ENCODE measurements around the gene ROR1. TPM values are rescaled to one million over a fixed set of nuclear protein-coding genes. Genes with fewer than 3 reads are reported as not detected.

Gene ROR1
- total and polyA plus RNA-seq, 9 donors, result 3.0 to 26.1 (median 15.0) TPM

DNA sequence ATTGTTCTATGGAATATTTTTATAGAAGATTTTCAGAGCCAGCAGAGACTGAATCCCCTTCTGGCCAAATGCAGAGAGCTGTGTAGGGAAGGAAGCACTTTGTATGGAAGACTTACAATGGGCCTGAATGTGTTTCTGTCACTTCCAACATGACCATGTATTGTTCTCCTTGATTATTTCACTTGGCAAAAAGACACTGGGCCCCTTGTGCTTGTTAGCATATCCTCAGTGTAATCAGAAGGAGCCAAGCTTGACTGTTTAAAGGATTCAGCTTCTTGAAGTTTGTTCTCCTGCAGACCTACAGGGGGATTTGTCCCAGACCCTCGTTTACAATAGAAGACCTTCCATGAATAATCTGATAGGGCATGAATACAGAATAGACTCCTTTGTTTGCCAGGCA is 381.5 kb downstream of the ROR1 start:
- Histone ChIP-seq H3K4me1 (ENCODE audit: insufficient read depth) (no peaks in the 10 kb centered on the region), H3K36me3 (no peaks in the 10 kb centered on the region), H3K27me3 (no peaks in the 10 kb centered on the region), H3K4me3 (no peak overlapping the region), H3K9me3 (no peaks in the 10 kb centered on the region), H3K27ac (no peak overlapping the region)
- no peak for DNase-seq
- intact Hi-C loops (cut with DNase I), result no loop called here
- 76 to 80% (median 78%) methylated on average over 1 of the region's 1 CpG for WGBS, 3 donors
- TF ChIP-seq EP300 (IDR thresholded peaks at IDR 0.05), result no peak
- no peak for TF ChIP-seq POLR2A (IDR thresholded peaks at IDR 0.05)
- TF ChIP-seq, protein P1, sequence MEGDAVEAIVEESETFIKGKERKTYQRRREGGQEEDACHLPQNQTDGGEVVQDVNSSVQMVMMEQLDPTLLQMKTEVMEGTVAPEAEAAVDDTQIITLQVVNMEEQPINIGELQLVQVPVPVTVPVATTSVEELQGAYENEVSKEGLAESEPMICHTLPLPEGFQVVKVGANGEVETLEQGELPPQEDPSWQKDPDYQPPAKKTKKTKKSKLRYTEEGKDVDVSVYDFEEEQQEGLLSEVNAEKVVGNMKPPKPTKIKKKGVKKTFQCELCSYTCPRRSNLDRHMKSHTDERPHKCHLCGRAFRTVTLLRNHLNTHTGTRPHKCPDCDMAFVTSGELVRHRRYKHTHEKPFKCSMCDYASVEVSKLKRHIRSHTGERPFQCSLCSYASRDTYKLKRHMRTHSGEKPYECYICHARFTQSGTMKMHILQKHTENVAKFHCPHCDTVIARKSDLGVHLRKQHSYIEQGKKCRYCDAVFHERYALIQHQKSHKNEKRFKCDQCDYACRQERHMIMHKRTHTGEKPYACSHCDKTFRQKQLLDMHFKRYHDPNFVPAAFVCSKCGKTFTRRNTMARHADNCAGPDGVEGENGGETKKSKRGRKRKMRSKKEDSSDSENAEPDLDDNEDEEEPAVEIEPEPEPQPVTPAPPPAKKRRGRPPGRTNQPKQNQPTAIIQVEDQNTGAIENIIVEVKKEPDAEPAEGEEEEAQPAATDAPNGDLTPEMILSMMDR (IDR thresholded peaks at IDR 0.05), result no peak

DNA sequence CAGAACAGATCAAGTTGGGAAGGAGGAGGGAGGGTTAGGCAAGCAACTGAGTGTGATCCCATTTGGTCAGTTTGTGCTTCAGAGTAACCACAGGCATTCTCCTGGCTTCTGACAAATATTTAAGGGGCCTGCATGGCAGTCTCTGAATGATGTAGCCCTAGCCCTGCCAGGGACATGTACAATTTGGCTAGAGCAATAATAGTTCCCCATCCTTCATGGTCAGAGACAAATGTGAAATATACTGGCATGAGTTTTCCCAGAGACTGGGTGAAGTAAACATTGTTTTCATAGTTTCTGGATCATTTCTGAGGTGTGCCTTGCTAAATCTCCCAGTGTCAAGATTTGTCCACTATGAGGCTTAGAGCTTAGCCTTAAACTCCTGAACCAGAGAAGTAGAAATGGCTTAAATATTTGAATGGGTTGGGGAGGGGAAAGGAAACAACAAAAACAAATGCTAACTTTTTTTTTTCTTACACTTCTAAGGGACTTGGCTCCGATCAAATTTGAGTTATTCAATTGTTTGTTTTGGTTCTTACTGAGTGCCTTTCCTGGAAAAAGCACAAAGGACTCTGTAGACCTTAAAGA is 387.6 kb downstream of the ROR1 start:
- intact Hi-C loops (cut with DNase I), result no loop called here
- WGBS, 3 donors, result 22 to 31% (median 23%) methylated on average over 1 of the region's 1 CpG
- H3K9me3 ChIP-seq, result no peaks in the 10 kb centered on the region
- H3K36me3 ChIP-seq, result no peaks in the 10 kb centered on the region
- no peak overlapping the region for H3K4me3 ChIP-seq
- no peak for TF ChIP-seq EP300 (IDR thresholded peaks at IDR 0.05)
- TF ChIP-seq POLR2A (IDR thresholded peaks at IDR 0.05), result no peak
- TF ChIP-seq, protein P1 (IDR thresholded peaks at IDR 0.05), result no peak
- H3K4me1 ChIP-seq (ENCODE audit: insufficient read depth), result no peaks in the 10 kb centered on the region
- H3K27ac ChIP-seq, result no peak overlapping the region
- no peak for DNase-seq
- no peaks in the 10 kb centered on the region for H3K27me3 ChIP-seq

DNA sequence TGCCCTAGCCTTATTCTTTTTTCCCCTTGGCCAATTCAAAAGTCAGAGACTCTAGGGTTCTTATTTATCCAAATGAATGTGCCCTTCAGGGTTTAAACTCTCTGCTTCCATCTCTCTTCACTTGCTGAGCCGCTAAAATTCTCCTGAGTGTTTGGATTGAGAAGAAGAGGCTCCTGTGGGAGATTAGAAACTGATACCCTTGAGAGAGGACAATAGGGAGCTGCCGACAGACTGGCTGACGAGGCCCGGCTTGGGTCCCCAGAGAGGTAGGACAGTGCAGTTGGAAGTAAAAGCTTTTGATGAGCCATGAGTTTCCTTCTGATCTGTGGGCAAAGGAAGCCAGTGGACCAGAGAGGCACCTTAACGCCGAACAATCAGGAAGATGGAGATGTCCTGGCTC is 388.3 kb downstream of the ROR1 start:
- Histone ChIP-seq H3K27ac (no peak overlapping the region), H3K27me3 (no peaks in the 10 kb centered on the region), H3K9me3 (no peaks in the 10 kb centered on the region), H3K4me3 (no peak overlapping the region), H3K36me3 (no peaks in the 10 kb centered on the region), H3K4me1 (ENCODE audit: insufficient read depth) (no peaks in the 10 kb centered on the region)
- DNase-seq, result no peak
- 88 to 89% (median 88%) methylated on average over 6 of the region's 6 CpGs for WGBS, 3 donors
- TF ChIP-seq POLR2A (IDR thresholded peaks at IDR 0.05), result no peak
- no peak for TF ChIP-seq EP300 (IDR thresholded peaks at IDR 0.05)
- TF ChIP-seq, protein P1 (IDR thresholded peaks at IDR 0.05), result no peak
- intact Hi-C loops (cut with DNase I), result no loop called here

DNA sequence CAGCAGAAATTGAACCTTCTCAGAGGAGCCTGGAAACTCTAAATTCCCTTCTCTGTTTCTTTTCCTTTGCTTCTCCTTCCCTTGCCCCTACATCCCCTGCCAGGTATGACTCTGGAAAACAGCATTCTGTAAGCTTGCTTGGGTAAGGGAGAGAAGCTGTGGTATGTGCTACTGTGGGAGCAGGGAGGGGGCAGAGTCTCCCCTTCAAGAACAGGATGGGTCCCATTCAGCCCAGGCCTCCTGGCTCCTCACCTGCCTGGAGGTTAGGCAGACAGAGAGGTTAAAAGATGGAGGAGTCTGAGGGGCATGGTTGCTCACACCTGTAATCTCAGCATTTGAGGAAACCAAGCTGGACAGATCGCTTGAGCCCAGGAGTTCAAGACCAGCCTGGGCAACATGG is 389.0 kb downstream of the ROR1 start:
- intact Hi-C loops (cut with DNase I), result no loop called here
- Histone ChIP-seq H3K27ac (no peak overlapping the region), H3K4me1 (ENCODE audit: insufficient read depth) (no peaks in the 10 kb centered on the region), H3K36me3 (no peaks in the 10 kb centered on the region), H3K4me3 (no peak overlapping the region), H3K9me3 (no peaks in the 10 kb centered on the region), H3K27me3 (no peaks in the 10 kb centered on the region)
- 91 to 97% (median 93%) methylated on average over 1 of the region's 1 CpG for WGBS, 3 donors
- TF ChIP-seq EP300 (IDR thresholded peaks at IDR 0.05), result no peak
- no peak for TF ChIP-seq POLR2A (IDR thresholded peaks at IDR 0.05)
- TF ChIP-seq, protein P1 (IDR thresholded peaks at IDR 0.05), result no peak
- no peak for DNase-seq
